Activated CD4-positive, alpha-beta T cell treated with anti-CD3 and anti-CD28 coated beads for 4 hours (primary cell): ENCODE results near the gene ATG5.

Source experiments
- DNase-seq, 2 donors: peaks; one replicate each; pipeline ENCODE4 v3.0.0-alpha.2; 2020

The ATG5 gene

DNA sequence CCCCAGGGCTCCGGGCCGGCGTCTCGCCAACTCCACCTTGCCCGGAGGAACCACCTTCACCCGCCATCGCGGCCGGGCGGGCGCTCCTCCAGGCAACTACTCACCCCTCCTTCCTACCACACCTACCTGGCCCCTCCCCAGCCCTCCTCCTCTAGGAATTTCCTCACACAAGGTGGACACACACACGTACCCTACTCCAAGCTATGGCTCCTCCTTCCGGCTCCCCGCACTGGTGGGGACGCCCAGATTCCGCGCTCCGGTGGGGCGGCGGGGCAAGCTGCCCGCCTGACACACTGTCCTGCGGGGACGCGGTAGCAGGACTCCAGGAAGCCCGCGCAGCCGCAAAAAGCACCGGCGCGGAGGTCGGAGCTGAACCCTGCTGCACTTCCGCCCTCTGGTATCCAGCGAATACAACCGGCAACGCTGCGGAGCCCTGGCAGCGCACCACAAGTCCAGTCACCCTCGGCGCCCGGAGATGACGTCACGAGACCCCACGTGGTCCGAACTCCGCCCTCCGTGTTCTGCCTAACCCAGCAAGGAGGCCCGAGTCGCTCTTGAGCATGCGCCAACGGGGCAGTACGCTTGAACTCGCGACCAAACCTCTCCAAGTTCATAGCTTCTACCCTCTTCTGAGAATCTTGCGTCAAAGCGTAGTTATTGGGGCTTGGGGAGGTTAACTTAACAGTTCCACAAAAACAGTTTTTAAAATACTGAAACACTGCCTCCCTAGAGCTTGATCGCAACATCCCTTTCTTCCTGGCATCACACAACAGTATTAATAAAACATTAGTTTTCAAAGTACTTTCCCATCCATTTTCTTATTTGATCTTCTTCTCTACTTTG lies at the start of gene ATG5:
Gene ATG5 (minus strand): TSS at position 425 of the 843 bp plus-strand sequence. CDS start 9,552 bp downstream, outside the sequence.
- peak; percentile 99 to 100 for DNase-seq

DNA sequence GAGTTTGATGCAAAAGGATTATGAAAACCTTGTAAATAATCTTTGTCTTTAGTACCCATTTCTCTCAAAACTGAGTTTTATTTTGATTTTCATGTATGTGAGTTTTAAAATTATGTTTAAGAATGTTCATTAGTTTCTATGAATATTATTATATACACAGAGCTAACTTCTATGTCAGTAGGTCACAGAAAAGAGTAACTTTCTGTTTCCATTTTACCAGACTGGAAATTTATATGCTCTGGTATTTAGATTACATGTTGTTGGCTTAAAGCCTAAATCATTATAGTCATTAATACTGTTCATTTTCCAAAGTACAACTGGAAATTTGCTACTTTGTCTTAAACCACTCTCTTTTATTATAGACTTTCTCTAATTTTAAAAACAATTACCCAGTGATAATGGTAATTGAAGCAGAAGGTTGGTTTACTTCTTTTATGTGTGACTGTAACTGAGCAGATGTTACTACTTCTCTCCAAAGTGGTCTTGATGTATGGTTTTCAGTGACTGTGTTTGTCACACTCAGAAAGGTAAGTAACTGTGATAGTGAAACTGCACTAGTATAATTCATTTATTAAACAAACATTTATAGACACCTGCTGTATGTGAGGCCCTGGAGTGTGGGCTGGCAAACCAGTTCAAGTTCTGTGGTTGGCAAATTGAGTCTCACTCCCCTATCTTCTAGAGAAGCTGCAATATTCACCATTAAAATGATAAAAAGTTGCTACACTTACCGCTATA lies 48.1 kb upstream of the ATG5 start:
- no peak for DNase-seq

DNA sequence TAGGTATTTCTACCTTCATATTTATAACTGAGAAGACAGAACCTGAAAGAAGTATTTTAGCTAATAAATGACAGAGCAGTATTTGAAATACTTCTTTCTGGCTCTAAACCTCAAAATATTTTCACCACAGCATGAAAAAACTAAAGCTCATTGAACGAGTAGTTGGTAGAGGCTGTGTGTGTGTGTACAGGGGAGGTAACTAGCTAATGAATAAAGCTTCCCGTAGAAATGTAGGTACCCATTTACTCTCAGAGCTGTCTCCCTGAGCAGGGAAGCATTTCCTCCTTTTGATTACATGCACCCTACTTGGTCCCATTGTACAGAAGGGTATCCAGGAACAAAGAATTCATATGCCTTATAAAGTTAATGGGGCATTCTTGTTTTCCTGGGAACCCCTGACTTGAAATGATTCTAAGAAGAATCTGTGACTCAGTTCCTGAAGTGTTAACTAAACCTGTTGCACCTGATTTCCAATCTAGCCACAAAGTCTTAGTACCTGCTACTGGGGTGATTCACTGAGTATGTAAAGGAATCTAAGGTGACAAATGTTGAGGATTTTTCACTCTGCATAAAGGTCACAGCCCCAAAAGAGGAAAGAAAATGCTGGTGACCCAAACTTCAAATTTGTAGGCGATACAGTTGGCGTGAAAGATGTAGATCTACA lies 47.4 kb upstream of the ATG5 start:
- DNase-seq, result no peak

- no peak for DNase-seq
Measured at GRCh38 chr6:106370639-106371038, 45.1 kb upstream of the ATG5 start.

DNA sequence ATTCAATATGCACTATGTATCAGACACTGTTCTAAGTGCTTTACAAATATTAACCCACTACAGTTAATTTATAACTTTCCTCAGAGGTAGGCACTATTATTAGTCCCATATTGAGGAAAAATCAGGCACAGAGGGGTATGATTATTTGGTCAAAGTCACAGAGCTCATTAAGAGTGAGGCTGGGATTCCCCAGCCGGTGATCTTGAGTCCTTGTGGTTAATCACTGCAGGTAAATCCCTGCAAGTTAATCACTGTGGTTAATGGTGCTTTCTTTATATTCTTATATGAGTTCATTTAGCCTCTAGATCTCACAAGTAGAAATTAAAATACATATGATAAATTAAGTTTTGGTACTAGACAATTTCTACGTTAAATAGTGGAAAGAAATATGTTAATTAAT lies 44.2 kb upstream of the ATG5 start:
- DNase-seq, result no peak

DNA sequence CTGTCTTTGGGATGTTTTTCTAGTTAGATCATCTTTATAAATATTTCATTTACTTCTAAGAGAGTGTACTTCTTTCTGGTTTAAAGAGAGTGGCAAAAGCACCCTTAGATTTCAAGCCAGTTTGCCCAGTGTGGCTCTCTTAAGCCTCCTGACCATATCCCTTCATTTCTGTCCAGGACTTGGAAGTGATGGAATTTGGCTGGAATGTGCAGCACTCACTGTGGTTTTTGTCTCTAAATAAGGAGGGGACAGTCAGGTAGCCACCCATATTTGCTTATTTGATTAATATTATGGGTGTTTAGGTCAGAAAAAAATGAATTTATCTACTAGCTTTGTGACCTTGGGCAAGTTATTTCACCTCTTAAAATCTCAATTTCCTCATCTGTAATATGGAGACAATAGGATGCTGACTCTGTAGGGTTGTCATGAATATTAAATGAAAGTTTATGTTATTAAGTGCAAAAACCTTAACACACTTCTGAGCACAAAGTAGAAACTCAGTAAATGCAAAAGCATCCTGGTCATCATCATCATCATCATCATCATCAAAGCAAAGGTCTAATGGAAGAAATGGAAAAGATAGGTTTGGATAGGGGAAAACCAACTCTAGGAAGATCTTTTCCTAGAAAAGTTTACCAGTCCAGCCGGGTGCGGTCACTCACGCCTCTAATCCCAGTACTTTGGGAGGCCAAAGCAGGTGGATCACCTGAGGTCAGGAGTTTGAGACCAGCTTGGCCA lies 38.0 kb upstream of the ATG5 start:
- no peak for DNase-seq

DNA sequence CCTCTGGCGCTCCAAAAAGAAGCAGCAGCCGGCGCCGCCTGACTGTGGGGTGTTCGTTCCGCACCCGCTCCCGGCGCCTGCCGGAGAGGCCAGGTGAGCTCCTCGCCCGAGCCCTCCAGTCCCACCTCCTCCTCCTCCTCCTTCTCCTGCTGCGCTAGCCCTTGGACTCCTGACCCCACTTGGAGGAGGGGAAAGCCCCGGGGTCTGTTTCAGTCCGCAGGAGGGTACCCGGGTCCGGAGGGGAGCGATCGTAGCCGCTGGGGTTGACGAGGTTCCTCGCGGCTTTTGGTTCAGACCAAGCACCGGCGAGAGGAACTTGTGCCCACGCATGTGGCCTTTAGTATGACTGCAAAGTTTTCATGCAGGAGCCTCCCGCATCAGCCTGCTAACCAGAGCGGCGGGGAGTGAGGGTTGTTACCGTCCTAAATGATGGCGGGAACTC lies 35.5 kb upstream of the ATG5 start:
- DNase-seq, result peak; percentile 7 to 16

- peak; percentile 58 to 69 for DNase-seq
Measured at GRCh38 chr6:106360410-106360988, 34.9 kb upstream of the ATG5 start, which contains the start of gene CRYBG1. Gene CRYBG1, plus strand, starts transcription at chr6:106360717. Its CDS starts 192 bp downstream, at chr6:106360909.

DNA sequence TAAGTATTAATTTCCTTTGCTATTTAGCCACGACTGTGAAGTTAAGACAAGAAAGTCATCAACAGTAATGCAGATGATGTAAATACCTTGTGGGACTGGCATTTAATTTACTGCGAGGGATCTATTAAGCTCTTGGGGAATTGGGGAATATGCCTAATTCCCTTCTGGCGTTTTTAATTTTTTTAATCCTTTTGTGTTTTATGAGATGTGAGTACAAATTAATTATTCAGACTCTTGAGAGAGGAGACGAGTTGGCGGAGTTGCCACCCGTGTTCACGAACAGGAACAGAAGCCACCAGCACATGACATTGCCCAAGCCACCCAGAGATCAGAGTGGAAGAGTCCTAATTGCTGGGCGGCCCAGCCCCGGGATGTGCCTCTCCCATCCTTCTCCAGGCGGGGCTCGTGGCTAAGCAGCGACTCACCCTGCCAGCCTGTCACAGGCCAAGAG lies 34.4 kb upstream of the ATG5 start:
- DNase-seq, result no peak

- DNase-seq, result no peak
Measured at GRCh38 chr6:106356378-106356777, 30.8 kb upstream of the ATG5 start.

DNA sequence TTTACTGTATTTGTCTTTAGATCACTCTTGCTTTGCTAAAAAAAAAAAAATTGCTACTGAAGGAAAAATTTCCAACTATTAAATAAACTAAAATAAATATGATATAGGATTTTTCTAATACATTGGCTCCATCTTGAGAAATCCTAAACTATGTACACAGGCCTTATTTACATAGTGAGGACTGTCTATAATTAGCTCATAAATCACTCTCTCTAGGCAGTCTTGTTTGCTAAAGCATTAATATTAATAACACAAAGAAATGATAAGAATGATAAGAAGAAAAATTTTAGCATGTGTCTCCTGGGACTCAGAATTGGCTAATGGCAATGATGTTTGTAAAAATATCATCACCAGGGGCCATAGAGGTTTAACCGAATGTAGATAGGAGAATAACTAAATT lies 21.7 kb upstream of the ATG5 start:
- no peak for DNase-seq

- peak; percentile 45 to 50 for DNase-seq
Measured at GRCh38 chr6:106339334-106340029, 13.9 kb upstream of the ATG5 start.

DNA sequence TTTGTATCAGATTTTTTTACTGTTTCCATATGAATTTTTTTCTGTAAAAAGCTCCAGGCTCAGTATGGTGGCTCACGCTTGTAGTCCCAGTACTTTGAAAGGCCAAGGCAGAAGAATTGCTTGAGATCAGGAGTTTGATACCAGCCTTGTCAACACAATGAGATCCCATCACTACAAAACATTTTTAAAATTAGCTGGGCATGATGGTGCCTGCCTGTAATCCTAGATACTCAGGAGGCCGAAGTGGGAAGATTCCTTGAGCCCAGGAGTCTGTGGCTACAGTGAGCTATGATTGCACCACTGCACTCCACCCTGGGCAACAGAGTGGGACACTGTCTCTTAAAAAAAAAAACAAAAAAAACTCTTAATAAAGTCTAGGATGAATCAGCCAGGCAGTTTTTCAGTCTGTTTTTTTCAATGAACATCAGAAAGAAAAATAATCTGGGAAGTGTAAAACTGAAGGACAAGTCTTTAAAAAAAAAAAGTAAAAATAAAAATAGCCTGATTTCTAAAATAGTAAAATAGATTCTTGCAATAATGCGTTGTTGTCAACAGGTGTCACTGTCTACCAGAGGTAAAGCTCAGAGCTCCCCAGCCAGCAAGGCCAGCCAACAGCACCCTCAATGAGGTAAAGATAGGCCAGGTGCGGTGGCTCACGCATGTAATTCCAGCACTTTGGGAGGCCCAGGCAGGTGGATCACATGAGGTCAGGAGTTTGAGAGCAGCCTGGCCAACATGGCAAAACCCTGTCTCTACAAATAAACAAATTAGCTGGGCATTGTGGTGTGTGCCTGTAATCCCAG lies 9.3 kb upstream of the ATG5 start:
- peak; percentile 48 to 56 for DNase-seq

DNA sequence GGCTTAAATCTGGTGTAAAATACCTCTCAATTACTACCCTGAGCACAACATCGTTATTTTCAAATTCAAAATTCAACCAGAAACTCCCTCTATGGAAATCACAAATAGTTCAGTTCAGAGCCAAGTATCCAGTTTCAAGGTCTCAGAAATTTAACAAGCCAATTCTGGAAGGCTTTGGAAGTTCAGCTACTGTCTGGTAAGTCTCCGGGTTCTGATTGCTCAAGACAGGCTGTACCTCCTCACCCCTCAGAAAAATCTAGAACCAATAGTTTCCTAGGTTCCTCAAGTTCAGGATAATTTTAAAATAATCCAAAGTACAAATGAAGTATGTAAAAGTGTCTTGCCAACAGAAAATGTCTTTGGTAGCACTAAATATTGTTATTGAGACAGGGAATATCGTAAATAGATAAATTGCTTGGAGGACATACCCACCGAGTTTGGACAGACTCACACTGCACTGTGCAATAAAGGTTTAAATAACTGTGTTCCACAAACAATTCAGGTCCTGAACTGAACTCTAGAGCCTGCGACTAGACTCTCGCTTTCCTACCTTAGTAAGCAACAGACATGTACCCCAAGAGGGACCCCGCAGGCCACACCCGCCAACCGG lies 729 bp downstream of the ATG5 start:
- DNase-seq, result no peak

DNA sequence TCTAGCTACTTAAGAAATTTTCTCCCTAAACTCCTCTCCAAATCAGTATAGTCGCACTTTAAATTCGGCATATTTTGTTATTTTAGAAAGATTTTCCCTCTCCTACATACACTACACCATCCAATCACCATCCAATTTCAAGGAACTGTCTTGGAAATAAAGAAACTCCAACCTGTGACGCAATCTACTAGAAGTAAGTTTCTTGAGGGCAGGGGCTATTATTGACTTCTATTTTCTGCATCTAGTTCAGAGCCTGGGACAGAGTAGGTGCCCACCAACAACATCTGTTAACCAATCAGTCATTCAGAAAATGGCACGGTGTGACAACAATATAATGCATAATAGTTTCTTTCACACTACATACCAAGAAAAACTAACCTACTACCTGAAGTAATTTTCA lies 3.6 kb downstream of the ATG5 start:
- DNase-seq, result no peak

DNA sequence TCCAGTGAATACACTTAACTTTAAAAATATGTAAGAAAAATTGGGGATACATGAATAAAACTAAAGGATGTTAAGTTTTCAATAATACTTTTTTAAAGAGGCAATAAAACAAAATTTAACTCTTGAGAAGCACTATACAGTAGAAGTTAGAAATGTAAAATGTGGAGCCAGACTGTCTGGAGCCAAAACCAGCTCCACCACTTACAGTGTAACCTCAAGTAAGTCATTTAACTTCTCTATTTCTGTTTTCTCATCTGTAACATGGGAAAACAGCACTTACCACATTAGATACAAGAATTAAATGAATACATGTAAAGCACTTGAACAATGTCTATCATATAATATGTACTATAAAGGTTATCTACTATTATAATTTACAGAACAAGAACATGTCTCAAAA lies 6.7 kb downstream of the ATG5 start:
- DNase-seq, result no peak

DNA sequence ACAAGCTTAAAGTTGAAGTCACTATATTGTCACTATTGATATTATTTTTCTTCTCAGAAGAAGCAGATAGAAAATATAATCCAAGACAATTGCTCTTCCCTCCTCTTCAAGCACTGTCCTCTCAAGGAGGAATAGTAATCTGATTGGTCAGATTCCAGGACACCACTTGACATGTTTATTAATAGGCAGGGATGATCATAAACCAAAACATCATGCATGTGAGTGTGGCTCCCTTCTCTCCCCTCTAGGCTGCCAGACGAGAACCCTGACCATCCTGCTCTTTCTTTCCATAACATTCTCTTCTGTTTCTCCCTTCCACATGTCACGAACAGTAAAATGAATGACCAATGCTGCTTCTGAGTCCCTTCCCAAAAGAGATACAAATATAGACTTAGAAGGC lies 7.5 kb downstream of the ATG5 start:
- no peak for DNase-seq

DNA sequence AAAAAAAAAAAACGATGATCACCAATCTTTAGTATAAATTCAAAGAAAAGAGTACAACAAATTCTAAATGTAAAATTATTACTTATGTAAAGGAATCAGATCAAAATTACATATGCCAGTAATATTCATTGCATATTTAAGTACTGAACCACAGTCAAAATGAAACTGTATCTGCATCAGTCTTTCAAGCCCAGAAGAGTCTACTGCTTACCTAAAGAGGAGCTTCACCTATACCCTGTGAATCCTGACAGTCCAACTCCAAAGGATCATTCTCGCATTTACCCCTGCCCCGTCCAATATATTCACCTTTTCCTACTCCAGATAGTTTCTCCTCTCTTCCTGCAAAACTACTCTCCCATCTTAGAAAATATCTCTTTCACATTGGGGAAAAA lies 9.2 kb downstream of the ATG5 start:
- no peak for DNase-seq

DNA sequence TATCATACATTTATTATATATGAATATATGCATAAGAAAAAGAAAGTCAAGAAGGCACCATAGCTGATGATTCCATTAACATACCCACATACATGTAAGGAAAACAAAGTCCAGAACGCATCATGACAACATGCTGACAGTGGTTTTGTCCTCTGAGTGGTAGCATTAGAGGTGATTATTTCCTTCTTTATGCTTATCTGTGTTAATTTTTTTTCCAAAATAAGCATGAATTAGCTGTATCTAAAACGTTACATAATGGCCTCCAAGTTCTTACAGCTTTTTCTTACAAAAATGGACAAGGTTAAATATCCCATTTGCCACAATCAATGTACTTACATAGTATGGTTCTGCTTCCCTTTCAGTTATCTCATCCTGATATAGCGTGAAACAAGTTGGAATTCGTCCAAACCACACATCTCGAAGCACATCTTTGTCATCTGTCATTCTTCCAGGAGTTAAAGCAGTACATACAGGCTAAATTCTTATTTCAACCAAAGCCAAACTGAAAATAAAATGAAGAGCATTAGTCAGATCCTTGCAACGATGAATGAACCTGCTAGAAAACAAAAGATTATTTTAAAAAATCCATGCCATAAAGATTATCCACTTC lies 9.7 kb downstream of the ATG5 start:
- no peak for DNase-seq
